ENCODE measurements around the gene WIPF2. TPM values are rescaled to one million over a fixed set of nuclear protein-coding genes. Genes with fewer than 3 reads are reported as not detected.

WIPF2 gene
- total RNA-seq, 2 donors from 2014 or later: 22.5 to 25.3 TPM

GRCh38 chr17:40317880-40318829 lies 99.1 kb downstream of the WIPF2 start:
- peak overlapping the region; percentile 88 for H3K4me3 ChIP-seq (ENCODE audit: low read length)
- TF ChIP-seq CTCF (conservative IDR thresholded peaks at IDR 0.05): no peak
- H3K9me3 ChIP-seq (ENCODE audit: control insufficient read depth, low read length): no peaks in the 10 kb centered on the region
- peak overlapping the region; percentile 49 for H3K27ac ChIP-seq (ENCODE audit: low read depth, low read length)
- no peaks in the 10 kb centered on the region for H3K36me3 ChIP-seq (ENCODE audit: control insufficient read depth, insufficient read depth, low read length)
- peaks cover 20% of the 10 kb centered on the region for H3K27me3 Mint-ChIP-seq (ENCODE audit: insufficient read depth)
- H3K27ac Mint-ChIP-seq: peak overlapping the region; percentile 92
- no peaks in the 10 kb centered on the region for H3K9me3 Mint-ChIP-seq
- H3K27me3 ChIP-seq (ENCODE audit: control insufficient read depth, insufficient read depth, low read length, poor library complexity, severe bottlenecking): peaks cover 5% of the 10 kb centered on the region
- peak overlapping the region; percentile 62 for H3K4me3 Mint-ChIP-seq
- peaks cover 41% of the 10 kb centered on the region for H3K4me1 Mint-ChIP-seq
- DNase-seq: peak; percentile 99
- H3K36me3 Mint-ChIP-seq (ENCODE audit: low read depth): no peaks in the 10 kb centered on the region
- peak overlapping the region; percentile 77 for H3K9ac ChIP-seq (ENCODE audit: extremely low read depth, low read length, poor library complexity, severe bottlenecking)
- 0% methylated on average over 45 to 70 of the region's 70 CpGs for WGBS, 2 experiments (ENCODE audit: insufficient coverage in 1 of 2, insufficient read length in 1 of 2)
- H3K4me1 ChIP-seq (ENCODE audit: control insufficient read depth, insufficient read depth, low read length): peaks cover 12% of the 10 kb centered on the region

- H3K27me3 ChIP-seq (ENCODE audit: control insufficient read depth, insufficient read depth, low read length, poor library complexity, severe bottlenecking): peaks cover 5% of the 10 kb centered on the region
- Mint-ChIP-seq H3K4me1 (peaks cover 35% of the 10 kb centered on the region), H3K27me3 (ENCODE audit: insufficient read depth) (peaks cover 20% of the 10 kb centered on the region), H3K4me3 (peak overlapping the region; percentile 62), H3K36me3 (ENCODE audit: low read depth) (no peaks in the 10 kb centered on the region), H3K27ac (no peak overlapping the region), H3K9me3 (no peaks in the 10 kb centered on the region)
- WGBS, 2 experiments (ENCODE audit: insufficient coverage in 1 of 2, insufficient read length in 1 of 2): 27 to 47% methylated on average over 5 to 13 of the region's 13 CpGs
- H3K27ac ChIP-seq (ENCODE audit: low read depth, low read length): no peak overlapping the region
- no peaks in the 10 kb centered on the region for H3K9me3 ChIP-seq (ENCODE audit: control insufficient read depth, low read length)
- peak; percentile 59 for DNase-seq
- H3K4me1 ChIP-seq (ENCODE audit: control insufficient read depth, insufficient read depth, low read length): peaks cover 12% of the 10 kb centered on the region
- H3K9ac ChIP-seq (ENCODE audit: extremely low read depth, low read length, poor library complexity, severe bottlenecking): peak overlapping the region; percentile 77
- H3K36me3 ChIP-seq (ENCODE audit: control insufficient read depth, insufficient read depth, low read length): no peaks in the 10 kb centered on the region
- peak overlapping the region; percentile 88 for H3K4me3 ChIP-seq (ENCODE audit: low read length)
- TF ChIP-seq CTCF (conservative IDR thresholded peaks at IDR 0.05): peak; percentile 27
Measured at GRCh38 chr17:40318830-40319391, 99.8 kb downstream of the WIPF2 start.

GRCh38 chr17:40319651-40320540 lies 100.8 kb downstream of the WIPF2 start:
- 88 to 100% methylated on average over 1 to 11 of the region's 11 CpGs for WGBS, 2 experiments (ENCODE audit: insufficient coverage in 1 of 2, insufficient read length in 1 of 2)
- Mint-ChIP-seq H3K4me1 (peaks cover 35% of the 10 kb centered on the region), H3K4me3 (peak overlapping the region; percentile 62), H3K27me3 (ENCODE audit: insufficient read depth) (peaks cover 20% of the 10 kb centered on the region), H3K27ac (no peak overlapping the region), H3K9me3 (no peaks in the 10 kb centered on the region), H3K36me3 (ENCODE audit: low read depth) (no peaks in the 10 kb centered on the region)
- no peaks in the 10 kb centered on the region for H3K9me3 ChIP-seq (ENCODE audit: control insufficient read depth, low read length)
- no peak overlapping the region for H3K4me3 ChIP-seq (ENCODE audit: low read length)
- peaks cover 12% of the 10 kb centered on the region for H3K4me1 ChIP-seq (ENCODE audit: control insufficient read depth, insufficient read depth, low read length)
- no peak overlapping the region for H3K27ac ChIP-seq (ENCODE audit: low read depth, low read length)
- no peaks in the 10 kb centered on the region for H3K36me3 ChIP-seq (ENCODE audit: control insufficient read depth, insufficient read depth, low read length)
- no peak for DNase-seq
- TF ChIP-seq CTCF (conservative IDR thresholded peaks at IDR 0.05): no peak
- peaks cover 5% of the 10 kb centered on the region for H3K27me3 ChIP-seq (ENCODE audit: control insufficient read depth, insufficient read depth, low read length, poor library complexity, severe bottlenecking)
- H3K9ac ChIP-seq (ENCODE audit: extremely low read depth, low read length, poor library complexity, severe bottlenecking): no peak overlapping the region
